MM.1S (cell line): ENCODE measurements around the gene TNPO2.

ENCODE experiments used
- CTCF ChIP-seq: fragments of 300-600 bp; sonication (generic); IDR thresholded peaks from 2 replicates; pipeline ENCODE4 v1.5.1; 2016; ENCODE audit warnings: antibody characterized with exemption, low read length, mixed read lengths
- EZH2 ChIP-seq: fragments of 300-600 bp; sonication (generic); optimal IDR thresholded peaks from 2 replicates; pipeline ENCODE3; 2017; ENCODE audit warnings: low read depth, mild to moderate bottlenecking, antibody characterized with exemption, low read length, mixed read lengths
- EZH2phosphoT487 ChIP-seq: fragments of 300-600 bp; sonication (generic); IDR thresholded peaks from 2 replicates; pipeline ENCODE4 v1.6.1; 2018; ENCODE audit warnings: antibody characterized with exemption, low read length

GRCh38 chr19:12675399-12675798 lies 48.3 kb downstream of the TNPO2 start:
- no peak for TF ChIP-seq CTCF
- TF ChIP-seq EZH2: no peak
- TF ChIP-seq EZH2phosphoT487: no peak
